Panc1 (cell line): ENCODE data around the gene CDKN2AIP. TPM values are rescaled to one million over a fixed set of nuclear protein-coding genes. Genes with fewer than 3 reads are reported as not detected.
A peak's percentile ranks its signal among the peaks of the same experiment; 100 is the strongest.

Source experiments
- ATAC-seq: fragments of 200-7000 bp; cut with Tn5 transposase; 2 replicates; pipeline ENCODE4 v1.9.1; 2020; ENCODE audit warnings: mild to moderate bottlenecking, moderate library complexity
- BruUV-seq: library from RNA; stranded (reverse); fragments of 400-500 nt; replicated peaks from 2 replicates; lab custom pipeline; 2021; lab: Mats Ljungman, UMichigan
- CTCF ChIA-PET: fragments of 300-600 bp; sonication (Branson Sonifier 250); formaldehyde crosslinking; loops from one replicate; lab custom pipeline; 2022; ENCODE audit warnings: antibody characterized with exemption; lab: Charles Lee
- POLR2A ChIA-PET: fragments of 300-600 bp; sonication (Branson Sonifier 250); formaldehyde crosslinking; loops from one replicate; lab custom pipeline; 2022; ENCODE audit warnings: antibody characterized with exemption; lab: Charles Lee
- DNase-seq: peaks from one replicate; pipeline ENCODE4 v3.0.0-alpha.2; 2010; ENCODE audit warnings: low read depth, low spot score
- H3K27ac ChIP-seq: 2 replicates; pipeline ENCODE4 v1.5.1; 2011; ENCODE audit warnings: mild to moderate bottlenecking, low read length, inconsistent platforms
- H3K27me3 ChIP-seq: fragments of 200-500 bp; sonication (Bioruptor generic); 2 replicates; pipeline ENCODE4 v1.6.0; 2014; ENCODE audit warnings: low read length, inconsistent platforms; ENCODE audit not compliant: control insufficient read depth, insufficient read depth
- H3K36me3 ChIP-seq: fragments of 200-500 bp; sonication (Bioruptor generic); 2 replicates; pipeline ENCODE4 v1.5.1; 2014; ENCODE audit warnings: inconsistent platforms, mild to moderate bottlenecking, low read length, moderate library complexity; ENCODE audit not compliant: control insufficient read depth, insufficient read depth
- H3K4me1 ChIP-seq: 2 replicates; pipeline ENCODE4 v1.5.1; 2011; ENCODE audit warnings: inconsistent platforms, mild to moderate bottlenecking, low read length, moderate library complexity; ENCODE audit not compliant: control insufficient read depth, insufficient read depth
- H3K4me3 ChIP-seq, 2 experiments: 2 replicates each; pipeline ENCODE4 v1.5.1; 2011 to 2012; ENCODE audit warnings: low read depth in 2 of 2, low read length in 2 of 2, mild to moderate bottlenecking in 2 of 2, inconsistent platforms in 1 of 2, moderate library complexity in 1 of 2
- H3K9me3 ChIP-seq: fragments of 200-500 bp; sonication (Bioruptor generic); 2 replicates; pipeline ENCODE4 v1.5.1; 2014; ENCODE audit warnings: low read depth, mild to moderate bottlenecking, inconsistent platforms, low read length, moderate library complexity; ENCODE audit not compliant: control insufficient read depth, insufficient read depth
- POLR2AphosphoS5 ChIP-seq: IDR thresholded peaks from 2 replicates; pipeline ENCODE4 v1.6.1; 2012; ENCODE audit warnings: mild to moderate bottlenecking, low read depth, low read length, moderate library complexity
- SIN3A ChIP-seq: IDR thresholded peaks from 2 replicates; pipeline ENCODE4 v1.6.1; 2012; ENCODE audit warnings: low read depth, mild to moderate bottlenecking, low read length, moderate library complexity, borderline replicate concordance; ENCODE audit not compliant: insufficient read depth
- TCF7L2 ChIP-seq: IDR thresholded peaks from 2 replicates; pipeline ENCODE4 v1.6.1; 2011; ENCODE audit warnings: mild to moderate bottlenecking, low read depth, low read length, inconsistent platforms
- in situ Hi-C: cut with HindIII; loops from 2 replicates; pipeline ENCODE4 v1.10.0; 2016; ENCODE audit warnings: low sequenced_read_pairs, low pct_unique_long_range_greater_than_20kb
- intact Hi-C: fragments of 100-400 bp; cut with micrococcal nuclease; formaldehyde crosslinking; loops from one replicate; pipeline ENCODE4 v1.10.0; 2022; ENCODE audit not compliant: unreplicated experiment
- total RNA-seq: library from RNA; stranded (reverse); gene quantifications from one replicate; pipeline ENCODE4 v1.2.1, GENCODE V29; 2021; ENCODE audit not compliant: unreplicated experiment
- TF ChIP-seq, protein P1 (sequence below), 2 experiments: IDR thresholded peaks; 2 replicates each; pipeline ENCODE4 v1.6.1; 2011 to 2012; ENCODE audit warnings: low read depth in 2 of 2, control low read depth in 1 of 2, low read length in 1 of 2, mild to moderate bottlenecking in 1 of 2, moderate library complexity in 1 of 2; ENCODE audit not compliant: insufficient read depth in 1 of 2
- TF ChIP-seq, protein P2 (sequence below): fragments of 450-650 bp; IDR thresholded peaks from 2 replicates; pipeline ENCODE4 v1.5.1; 2017; ENCODE audit warnings: mild to moderate bottlenecking

The CDKN2AIP gene
- total RNA-seq, 1 experiment from 2014 or later: 21.1 TPM

DNA sequence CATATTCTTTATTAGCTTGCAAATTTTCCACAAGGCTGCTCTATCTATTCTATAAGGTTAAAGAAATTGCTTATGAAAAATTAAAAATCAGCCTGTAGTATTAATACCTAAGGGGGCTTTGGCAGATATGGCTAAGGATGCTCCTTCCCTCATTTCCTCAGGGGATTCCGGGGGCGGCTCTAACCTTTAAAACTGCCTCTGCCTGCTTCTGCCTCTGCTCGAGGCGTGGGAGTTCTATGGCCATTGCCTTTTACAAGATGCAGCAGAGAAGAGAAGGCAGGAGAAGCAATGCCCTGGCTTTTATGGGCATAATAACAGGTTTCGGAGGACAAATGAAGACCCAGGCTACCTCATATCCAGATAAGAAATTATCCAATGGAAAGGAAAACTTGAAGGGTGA is 8.6 kb upstream of the CDKN2AIP start:
- Histone ChIP-seq H3K27ac (peak overlapping the region; percentile 49), H3K27me3 (no peaks in the 10 kb centered on the region), H3K4me1 (peaks cover 14% of the 10 kb centered on the region), H3K36me3 (no peaks in the 10 kb centered on the region), H3K9me3 (no peaks in the 10 kb centered on the region), H3K4me3 (no peak overlapping the region)
- in situ Hi-C loops: no loop called here
- intact Hi-C loops: no loop called here
- ATAC-seq (no peak), DNase-seq (no peak)
- TF ChIP-seq TCF7L2 (no peak), POLR2AphosphoS5 (no peak), SIN3A (no peak)
- TF ChIP-seq, protein P1, sequence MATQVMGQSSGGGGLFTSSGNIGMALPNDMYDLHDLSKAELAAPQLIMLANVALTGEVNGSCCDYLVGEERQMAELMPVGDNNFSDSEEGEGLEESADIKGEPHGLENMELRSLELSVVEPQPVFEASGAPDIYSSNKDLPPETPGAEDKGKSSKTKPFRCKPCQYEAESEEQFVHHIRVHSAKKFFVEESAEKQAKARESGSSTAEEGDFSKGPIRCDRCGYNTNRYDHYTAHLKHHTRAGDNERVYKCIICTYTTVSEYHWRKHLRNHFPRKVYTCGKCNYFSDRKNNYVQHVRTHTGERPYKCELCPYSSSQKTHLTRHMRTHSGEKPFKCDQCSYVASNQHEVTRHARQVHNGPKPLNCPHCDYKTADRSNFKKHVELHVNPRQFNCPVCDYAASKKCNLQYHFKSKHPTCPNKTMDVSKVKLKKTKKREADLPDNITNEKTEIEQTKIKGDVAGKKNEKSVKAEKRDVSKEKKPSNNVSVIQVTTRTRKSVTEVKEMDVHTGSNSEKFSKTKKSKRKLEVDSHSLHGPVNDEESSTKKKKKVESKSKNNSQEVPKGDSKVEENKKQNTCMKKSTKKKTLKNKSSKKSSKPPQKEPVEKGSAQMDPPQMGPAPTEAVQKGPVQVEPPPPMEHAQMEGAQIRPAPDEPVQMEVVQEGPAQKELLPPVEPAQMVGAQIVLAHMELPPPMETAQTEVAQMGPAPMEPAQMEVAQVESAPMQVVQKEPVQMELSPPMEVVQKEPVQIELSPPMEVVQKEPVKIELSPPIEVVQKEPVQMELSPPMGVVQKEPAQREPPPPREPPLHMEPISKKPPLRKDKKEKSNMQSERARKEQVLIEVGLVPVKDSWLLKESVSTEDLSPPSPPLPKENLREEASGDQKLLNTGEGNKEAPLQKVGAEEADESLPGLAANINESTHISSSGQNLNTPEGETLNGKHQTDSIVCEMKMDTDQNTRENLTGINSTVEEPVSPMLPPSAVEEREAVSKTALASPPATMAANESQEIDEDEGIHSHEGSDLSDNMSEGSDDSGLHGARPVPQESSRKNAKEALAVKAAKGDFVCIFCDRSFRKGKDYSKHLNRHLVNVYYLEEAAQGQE (IDR thresholded peaks at IDR 0.05; ENCODE audit: insufficient read depth in 1 of 2, low read depth in 2 of 2, low read length in 1 of 2): no peak
- TF ChIP-seq, protein P2, sequence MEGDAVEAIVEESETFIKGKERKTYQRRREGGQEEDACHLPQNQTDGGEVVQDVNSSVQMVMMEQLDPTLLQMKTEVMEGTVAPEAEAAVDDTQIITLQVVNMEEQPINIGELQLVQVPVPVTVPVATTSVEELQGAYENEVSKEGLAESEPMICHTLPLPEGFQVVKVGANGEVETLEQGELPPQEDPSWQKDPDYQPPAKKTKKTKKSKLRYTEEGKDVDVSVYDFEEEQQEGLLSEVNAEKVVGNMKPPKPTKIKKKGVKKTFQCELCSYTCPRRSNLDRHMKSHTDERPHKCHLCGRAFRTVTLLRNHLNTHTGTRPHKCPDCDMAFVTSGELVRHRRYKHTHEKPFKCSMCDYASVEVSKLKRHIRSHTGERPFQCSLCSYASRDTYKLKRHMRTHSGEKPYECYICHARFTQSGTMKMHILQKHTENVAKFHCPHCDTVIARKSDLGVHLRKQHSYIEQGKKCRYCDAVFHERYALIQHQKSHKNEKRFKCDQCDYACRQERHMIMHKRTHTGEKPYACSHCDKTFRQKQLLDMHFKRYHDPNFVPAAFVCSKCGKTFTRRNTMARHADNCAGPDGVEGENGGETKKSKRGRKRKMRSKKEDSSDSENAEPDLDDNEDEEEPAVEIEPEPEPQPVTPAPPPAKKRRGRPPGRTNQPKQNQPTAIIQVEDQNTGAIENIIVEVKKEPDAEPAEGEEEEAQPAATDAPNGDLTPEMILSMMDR: no peak
- ChIA-PET CTCF (no interaction called here), POLR2A (no interaction called here)
- no TSS peak for BruUV-seq

DNA sequence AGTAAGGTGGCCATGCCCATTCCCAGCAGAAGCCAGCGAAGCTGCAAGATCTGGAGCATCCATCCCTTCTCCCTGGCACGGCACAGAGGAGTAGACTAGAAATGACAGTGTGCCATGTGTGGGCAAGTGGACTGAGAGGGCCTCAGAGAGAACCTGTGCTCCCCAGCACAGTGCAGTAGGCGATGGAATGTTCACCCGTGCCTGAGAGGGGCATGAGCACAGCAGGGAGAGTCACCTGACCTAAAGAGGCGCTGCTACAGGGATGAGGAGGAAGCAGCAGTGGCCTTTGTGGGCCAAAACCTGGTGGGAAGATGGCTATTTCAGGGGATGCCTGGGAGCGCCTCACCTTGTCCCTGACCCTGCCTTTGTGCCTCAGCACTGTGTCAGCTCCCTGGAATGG is 8.0 kb upstream of the CDKN2AIP start:
- ChIA-PET CTCF (no interaction called here), POLR2A (no interaction called here)
- Histone ChIP-seq H3K27me3 (no peaks in the 10 kb centered on the region), H3K4me3 (no peak overlapping the region), H3K4me1 (peaks cover 20% of the 10 kb centered on the region), H3K36me3 (no peaks in the 10 kb centered on the region), H3K9me3 (no peaks in the 10 kb centered on the region), H3K27ac (peak overlapping the region; percentile 97)
- in situ Hi-C loops (no loop called here), intact Hi-C loops (no loop called here)
- no TSS peak for BruUV-seq
- ATAC-seq (no peak), DNase-seq (no peak)
- TF ChIP-seq POLR2AphosphoS5: no peak
- TF ChIP-seq, protein P1 (IDR thresholded peaks at IDR 0.05; ENCODE audit: insufficient read depth in 1 of 2, low read depth in 2 of 2, low read length in 1 of 2): no peak
